Amygdala (tissue), 56 donors: Measurements from ENCODE around the gene SIRT7.

ENCODE experiments used
- DNase-seq, 56 donors: peaks; one replicate each; lab custom pipeline; 2025; lab: John Stamatoyannopoulos, UW

The SIRT7 gene

DNA sequence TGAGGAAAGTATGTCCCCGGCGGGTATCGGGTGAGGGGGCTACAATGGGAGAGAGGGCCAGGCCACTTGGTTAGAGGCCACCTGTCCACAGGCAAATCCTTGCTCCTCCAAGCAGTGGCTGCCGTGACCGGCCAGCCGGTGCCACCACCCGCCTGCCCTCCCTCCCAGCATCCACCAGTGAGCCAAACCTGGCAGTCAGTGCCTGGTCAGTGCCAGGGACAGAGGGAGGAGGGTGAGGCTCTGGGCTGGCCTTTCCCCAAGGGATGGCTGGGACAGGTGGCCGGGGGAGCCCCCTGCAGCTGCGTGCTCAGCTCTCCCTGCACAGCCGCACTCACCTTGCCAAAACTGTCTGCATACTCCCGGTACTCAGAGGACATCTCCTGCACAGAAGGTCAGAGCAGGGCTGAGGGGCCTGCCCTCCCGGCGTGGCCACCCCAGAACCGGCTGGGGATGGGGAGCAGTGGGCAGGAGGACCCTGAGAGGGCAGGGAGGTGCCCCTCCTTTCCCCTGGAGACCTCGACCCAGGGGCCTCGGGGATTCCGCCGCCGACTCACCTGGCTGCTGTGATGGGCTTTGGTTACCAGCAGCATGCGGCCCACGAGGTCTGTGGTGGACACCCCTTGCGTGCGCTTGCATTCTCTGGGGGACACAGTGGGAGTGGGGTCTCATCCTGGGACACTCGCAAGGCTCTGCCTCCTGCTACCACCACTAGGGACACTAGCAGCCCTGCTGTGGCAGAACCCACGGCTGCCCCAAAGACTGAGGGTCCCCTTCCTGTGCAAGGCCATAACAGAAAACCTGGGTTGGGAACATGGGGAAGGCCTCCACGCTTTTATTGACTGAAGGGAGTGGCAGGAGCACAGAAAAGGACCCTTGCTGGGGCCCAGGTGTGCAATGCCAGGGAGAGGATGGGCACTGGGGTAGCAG lies 10.5 kb downstream of the SIRT7 start:
- no peak for DNase-seq

DNA sequence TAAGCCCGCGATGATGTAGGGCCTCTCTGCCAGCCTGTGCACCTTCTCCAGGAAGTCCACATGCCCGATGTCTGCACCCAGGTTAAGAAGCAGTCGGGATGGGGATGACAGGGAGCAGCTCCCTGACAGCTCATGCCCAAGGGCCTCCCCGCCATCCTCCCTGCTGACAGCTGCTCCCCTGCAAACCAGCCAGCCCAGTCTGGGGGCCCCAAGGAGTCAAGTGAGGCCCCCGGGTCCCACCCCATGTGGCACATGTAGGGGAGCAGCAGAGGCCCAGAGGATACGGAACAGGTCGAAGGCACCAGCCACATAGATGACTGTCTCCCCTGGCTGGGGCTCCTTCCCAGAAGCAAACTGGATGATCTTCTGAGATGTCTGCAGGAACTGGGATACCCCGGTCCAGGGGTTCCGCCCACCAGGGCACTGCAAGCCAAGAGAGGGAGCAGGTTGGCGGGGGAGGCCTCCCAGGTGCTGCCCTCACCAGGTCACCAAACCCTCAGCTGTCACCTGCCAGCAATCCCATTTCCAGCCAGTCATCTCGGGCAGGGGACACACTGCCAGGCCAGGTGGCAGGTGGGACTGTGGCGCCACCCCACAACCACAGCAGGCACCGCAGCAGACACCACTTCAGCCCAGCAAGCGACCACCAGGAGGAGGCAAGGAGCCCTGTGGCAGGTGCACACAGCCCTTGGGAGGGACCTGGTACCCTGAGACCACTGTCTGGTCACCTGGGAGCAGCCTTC lies 11.3 kb downstream of the SIRT7 start:
- no peak for DNase-seq

DNA sequence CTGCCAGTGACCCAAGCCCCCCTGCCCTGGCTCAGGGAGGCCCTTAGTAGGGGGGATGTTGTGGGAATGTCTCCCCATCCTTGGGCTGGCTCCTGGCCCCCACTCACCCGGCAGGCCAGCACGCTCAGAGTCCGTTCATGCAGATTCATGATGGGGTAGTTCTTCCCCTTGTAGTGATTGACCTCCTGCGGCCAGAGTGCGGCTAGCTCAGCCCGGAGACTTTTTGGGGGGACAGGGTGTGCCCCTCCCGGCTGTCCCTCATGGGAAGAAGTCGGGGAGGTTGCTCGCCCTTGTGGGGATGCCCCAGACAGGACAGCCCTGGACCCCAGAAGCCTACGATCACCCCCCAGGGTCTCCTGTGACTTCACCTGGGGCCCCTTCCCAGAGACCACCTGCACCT lies 12.0 kb downstream of the SIRT7 start:
- no peak for DNase-seq

DNA sequence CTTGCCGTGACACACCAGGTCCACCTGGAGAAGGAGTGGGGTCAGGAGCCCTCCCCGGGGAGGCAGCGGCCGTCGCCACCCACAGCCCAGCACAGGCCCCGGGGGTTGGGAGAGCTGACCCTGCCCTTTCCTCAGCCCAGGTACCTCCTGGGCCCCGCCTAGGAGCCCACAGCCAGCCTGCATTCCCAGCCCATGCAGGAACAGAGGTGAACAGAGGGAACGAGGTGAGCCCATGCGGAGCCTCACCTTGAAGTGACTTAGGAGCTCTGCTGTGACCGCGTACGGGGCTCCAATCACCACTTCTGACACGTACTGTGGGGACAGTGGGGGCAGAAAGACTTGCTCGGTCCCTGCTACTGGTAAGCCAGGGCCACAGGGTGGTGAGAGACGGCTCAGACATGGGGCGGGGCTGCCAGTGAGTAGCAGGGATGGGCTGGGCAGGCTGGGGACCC lies 12.5 kb downstream of the SIRT7 start:
- no peak for DNase-seq

DNA sequence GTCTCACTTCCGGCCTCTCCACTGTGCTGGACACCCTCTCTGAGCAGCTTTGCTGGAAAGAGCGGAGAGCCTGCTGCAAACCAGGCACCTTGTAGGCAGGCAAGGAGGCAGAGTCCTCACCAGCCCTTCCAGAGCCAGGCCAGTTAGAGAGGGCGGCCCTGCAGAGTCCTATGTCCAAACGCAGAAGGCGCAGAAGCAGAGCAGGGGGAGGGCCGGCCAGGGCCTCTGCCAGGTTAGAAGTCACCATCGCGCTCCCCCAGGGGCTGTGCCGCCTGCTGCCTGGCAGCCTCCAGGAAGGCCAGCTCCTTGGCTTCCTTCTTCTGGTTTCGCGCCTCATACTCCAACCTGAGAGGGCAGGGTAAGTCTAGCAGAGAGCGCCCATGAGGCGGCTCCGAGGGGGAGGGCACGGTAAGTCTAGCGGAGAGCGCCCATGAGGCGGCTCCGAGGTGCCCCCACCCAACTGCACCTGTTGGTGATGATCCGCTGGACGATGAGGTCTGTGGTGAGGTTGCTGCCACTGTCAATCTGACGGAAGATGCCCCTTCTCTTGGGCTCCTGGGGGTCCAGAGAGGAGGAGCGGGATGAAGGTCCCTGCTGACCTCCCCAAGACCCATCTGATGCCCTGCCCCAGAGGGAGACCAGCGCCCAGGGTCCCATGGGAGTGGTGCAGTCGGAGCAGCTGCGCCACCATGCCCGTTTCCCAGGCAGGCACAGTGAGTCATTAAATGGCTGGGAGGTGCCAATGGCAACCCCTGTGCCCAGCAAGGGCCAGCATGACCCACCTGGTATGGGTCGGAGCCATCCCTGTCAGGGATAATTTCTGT lies 13.2 kb downstream of the SIRT7 start:
- DNase-seq: no peak

DNA sequence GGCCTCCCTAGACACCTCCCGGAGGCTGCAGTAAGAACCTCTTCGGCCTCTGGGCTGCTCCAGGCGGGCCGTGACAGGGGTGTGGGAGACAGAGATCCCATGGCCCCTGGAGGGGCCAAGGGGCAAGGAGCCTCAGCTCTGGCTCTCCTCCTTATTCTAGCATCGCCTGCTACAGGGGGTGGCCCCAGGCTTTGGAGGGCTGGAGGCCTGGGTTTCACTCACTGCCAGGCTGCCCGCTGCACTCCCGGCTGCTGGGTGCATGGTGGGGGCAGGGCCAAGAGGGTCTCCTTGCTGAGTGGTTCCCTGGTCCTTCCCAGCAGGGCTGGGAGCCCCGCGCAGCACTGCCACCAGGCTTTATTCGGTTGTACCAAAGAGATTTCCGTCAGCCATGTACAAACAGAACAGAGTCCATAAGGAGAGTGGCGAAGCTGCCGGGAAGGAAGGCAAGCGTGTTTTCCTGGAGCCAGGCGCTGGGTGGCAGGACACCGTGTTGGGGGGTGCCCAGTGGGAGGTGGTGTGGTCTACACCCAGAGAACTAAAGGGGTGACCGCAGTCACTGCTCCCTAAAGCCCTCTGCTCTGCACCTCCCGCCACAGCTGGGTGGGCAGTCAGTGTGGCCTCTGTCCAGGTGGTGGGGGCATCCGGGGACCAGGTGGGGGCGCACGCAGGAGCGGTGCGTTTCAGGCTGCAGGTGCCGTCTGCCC lies 13.9 kb downstream of the SIRT7 start:
- no peak for DNase-seq

DNA sequence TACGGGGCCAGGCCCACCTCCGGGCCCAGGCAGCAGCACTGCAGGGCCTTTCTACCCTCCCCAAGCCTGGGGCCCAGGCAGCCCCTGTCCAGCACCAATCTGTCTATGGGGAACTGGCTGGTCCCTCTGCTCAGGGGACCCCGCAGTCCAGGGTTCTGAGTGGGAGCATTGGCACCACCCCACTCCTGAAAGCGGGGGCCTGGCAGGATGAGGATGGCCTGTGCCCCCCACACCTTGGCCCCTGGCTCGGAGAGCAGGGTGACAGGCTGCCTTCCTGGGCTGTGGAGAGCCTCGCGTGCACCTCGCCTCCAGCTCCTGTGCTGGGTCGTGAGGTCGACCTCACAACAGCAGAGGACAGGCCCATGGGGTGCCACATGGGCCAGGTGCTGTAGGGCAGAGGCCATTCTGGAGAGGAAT lies 14.6 kb downstream of the SIRT7 start:
- no peak for DNase-seq

DNA sequence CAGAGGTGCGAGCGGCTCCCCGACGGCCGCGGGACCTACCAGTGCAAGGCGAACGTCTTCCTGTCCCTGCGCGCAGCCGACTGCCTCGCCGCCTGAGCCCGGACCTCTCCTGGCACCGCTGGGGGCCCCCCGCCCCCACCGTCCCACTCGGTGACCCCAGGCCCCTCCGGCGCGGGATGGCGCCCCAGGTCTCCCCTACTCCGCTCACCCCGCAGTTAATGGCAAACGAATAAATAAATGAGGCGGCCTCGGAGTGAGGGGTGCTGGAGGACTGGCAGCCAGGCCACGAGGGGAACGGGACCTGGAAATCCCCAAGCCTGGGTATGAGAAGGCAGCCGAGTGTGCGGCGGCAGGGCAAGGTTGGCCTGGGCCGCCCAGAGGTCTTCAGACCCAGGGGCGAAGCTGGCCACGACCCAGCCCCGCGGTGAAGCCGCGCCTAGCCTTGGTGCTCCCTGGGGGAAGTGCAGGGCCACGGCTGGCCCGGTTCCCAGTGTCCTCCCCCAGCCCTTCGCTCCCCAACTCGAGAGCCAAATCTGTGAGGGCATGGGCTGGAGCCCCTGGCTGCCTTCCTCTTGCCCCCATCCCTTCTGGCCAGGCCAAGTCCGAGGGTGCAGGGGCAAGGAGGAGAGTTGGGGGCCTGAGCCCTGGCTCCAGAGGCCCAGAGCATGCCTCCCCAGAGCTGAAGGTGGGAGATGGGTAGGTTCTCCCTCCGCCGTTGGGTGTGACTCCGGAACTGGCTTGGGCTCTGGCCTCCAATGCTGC lies 15.1 kb downstream of the SIRT7 start:
- peak in 1 of 56 donors; percentile 18 for DNase-seq

DNA sequence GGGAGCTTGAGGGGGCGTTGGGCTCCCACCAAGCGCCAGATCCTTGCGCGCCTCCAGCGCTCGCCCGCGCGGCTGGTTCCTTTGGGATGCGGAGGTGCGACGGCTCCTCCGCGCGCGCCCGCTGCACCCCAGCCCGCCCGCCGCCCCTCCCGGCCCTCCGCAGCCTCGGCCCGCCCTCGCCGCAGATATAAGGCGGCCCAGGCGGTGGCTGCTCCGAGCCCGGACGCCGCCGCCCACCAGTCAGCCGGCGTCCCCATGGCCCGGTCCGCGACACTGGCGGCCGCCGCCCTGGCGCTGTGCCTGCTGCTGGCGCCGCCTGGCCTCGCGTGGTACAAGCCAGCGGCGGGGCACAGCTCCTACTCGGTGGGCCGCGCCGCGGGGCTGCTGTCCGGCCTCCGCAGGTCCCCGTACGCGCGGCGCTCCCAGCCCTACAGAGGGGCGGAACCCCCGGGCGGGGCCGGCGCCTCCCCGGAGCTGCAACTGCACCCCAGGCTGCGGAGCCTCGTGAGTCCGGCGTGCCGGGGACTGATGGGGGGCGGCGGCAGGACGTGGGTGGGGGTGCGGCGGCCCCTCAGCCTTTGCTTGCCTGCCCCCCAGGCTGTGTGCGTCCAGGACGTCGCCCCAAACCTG lies 15.8 kb downstream of the SIRT7 start, which contains the start of gene NPB:
Gene NPB (plus strand): TSS at position 216 of the 630 bp plus-strand sequence. CDS start 40 bp downstream, at position 256.
- DNase-seq: peak in 8 of 56 donors; percentile 9 to 52 (median 30)

DNA sequence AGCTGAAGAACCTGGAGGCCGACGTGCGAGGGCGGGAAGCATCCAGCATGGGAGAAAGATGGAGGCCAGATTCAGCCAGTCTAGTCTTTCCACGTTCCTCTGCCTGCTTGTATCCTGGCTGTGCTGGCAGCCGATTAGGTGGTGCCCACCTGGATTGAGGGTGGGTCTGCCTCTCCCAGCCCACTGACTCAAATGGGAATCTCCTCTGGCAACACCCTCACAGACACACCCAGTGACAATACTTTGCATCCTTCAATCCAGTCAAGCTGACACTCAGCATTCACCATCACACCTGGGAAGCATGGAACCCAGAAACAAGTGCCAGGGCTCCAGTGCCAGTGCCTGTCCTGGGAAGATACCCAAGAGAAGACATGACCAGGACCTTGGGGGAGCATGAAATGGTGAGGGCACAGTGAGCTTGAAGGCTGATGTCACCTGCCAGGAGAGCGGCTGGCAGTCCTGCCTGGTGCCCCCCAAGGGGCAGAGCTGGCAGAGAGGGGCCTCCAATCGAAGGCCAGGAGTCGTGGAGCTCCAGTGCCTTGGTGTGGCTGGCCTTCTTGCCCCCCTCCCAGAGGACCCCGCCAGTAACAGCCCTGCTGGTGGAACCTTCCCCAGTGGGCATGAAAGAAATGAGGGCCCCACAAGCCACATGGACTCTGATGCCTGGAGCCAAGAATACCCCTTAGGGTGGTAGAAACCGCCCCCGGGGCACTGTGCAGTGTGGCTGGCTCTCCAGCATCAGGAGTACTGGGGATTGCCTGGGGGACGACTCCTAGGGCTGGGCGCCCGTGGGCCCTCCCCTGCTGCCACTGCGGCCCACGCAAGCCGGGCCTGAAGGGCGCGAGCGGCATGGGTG lies 16.6 kb downstream of the SIRT7 start:
- DNase-seq: no peak

DNA sequence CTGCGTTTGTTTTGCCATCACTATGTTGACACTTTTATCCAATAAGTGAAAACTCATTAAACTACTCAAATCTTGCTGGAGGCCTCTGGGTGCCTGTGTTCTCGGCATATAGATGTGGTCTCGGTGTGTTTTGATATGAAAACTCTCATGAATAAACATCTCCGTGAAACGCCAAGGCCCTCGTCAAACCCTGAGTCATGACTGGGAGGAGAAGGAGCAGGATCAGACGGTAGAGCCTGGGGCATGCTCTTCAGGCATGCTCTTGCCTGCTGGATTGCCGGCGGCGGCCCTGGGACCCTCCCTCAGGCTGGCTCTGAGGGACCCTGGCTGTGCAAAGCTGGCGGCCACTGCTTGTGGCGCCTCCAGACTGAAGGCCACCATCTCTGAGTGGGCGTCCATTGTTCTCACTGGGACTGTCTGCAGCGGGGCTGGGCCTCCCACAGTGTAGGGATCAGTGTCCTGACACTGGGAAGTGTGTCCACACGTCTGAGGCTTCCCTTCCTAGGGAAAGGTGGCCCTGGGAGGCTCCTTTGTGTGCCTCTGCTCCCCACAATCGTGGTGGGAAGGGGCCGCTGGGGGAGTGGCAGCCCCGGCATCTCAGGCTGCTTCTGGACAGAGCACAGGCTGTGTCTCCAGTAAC lies 17.7 kb downstream of the SIRT7 start:
- DNase-seq: no peak

DNA sequence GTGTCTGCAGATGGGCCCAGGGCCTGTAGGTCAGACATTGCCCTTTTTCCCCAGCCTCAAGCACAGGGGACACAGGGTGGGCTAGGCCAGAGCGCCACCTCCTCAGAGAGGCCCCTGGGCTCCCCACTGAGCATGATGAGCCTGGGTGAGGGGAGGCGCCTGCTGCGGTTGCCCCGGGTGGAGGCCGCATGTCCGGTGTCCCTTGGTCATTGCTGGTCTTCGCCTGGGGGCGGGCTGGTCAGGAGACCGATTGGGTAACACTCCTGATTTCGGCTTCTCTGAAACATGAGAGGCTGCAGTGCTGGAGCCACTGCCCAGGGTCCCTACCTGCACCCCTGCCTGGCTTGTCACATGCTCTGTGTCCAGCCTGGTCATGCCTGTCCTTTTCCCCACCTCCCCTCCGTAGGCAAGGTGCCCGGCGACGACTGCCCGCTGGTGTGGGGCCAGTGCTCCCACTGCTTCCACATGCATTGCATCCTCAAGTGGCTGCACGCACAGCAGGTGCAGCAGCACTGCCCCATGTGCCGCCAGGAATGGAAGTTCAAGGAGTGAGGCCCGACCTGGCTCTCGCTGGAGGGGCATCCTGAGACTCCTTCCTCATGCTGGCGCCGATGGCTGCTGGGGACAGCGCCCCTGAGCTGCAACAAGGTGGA lies 18.3 kb downstream of the SIRT7 start:
- no peak for DNase-seq

DNA sequence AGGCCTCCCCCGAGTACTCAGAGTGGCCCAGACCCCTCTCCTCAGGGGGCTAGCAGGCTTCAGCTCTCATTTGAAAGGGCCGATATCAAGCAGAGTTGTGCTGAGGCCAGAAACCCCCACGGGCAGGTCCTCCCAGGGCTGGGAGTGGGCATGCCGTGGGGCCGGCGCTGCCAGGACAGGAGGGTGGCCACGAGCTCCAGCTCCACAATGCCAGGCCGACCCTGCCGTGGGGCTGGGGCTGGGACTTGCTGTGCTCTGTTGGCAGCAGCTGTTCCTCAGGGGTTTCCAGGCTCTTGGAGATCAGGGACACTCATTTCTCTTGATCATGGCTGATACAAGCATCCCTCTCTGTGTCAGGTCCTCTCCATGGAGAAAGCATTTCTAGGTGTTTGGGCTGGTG lies 19.1 kb downstream of the SIRT7 start:
- DNase-seq: no peak

DNA sequence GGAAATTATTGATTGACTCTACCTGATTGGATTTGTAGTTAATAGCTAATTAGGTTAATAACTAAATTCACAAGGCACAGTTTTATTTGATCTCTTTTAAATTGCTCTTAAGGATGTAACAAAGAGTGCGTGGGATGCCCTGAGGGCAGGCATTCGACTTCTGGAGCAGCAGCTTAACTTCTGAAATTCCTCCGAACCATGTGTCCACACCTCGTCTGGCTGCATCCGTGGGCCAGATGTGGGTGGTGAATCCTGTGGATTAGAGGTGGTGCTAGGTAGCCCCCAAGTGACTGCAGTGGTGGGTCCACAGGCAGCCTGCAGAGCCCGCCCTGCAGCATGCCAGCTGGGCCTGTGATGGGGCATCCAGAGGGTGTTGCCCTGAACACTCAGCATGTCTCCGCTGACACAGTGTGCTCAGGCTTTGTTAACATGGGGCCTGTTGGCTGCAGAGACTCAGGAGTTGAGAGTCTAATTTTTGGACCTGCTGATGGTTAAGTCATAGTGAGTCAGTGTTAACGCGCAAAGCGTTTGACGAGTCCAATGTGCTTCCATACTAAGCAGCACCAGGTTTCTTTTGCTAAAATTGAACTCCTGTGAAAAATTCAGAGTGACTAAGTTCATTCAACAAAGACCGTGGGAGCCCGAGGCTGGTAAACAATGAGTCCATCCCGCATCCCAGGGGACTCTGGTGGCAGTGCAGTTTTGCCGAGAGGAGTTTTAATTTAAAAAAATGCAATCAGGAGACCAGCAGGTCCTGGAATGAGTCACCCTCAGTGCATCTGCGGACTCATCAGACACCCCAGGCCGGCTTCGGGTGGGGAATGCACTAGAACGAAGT lies 19.7 kb downstream of the SIRT7 start:
- peak in 3 of 56 donors; percentile 7 to 37 (median 23) for DNase-seq

DNA sequence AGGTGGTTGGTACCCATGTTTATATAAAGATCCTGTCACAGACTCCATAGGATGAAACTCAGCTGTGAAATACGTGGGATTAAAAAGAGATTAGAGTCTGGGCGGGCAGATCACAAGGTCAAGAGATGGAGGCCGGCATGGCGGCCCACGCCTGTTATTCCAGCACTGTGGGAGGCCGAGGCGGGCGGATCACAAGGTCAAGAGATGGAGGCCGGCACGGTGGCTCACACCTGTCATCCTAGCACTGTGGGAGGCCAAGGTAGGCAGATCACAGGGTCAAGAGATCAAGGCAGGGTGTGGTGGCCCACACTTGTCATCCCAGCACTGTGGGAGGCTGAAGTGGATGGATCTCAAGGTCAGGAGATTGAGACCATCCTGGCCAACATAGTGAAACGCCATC lies 22.6 kb downstream of the SIRT7 start:
- DNase-seq: no peak

DNA sequence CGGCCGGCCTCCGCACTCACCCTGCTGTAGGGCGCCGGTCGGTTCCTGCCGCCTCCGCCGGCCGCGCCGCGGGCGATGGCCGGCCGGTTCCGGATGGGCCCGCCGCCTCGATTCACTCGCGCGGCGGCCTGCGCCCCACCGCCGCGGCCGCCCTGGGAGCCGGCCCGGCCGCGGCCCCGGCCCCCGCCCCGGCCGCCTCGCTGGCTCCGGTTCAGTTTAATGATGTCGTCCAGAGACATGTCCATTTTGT lies 26.7 kb downstream of the SIRT7 start:
- DNase-seq: no peak
